Activated B cell treated with CpG ODN at 0.5 μM for 24 hours (primary cell): Measurements from ENCODE around the gene CCR8. TPM values are rescaled to one million over a fixed set of nuclear protein-coding genes. Genes with fewer than 3 reads are reported as not detected.
"Not testable (repeated sequence)": the region's sequence is repeated elsewhere in the genome, so short reads cannot be mapped to it uniquely, and the experiment has no call there.

Experiments used
- ATAC-seq: fragments of 200-7000 bp; cut with Tn5 transposase; one replicate; pipeline ENCODE4 v1.10.0; 2021; ENCODE audit warnings: low read depth, mild to moderate bottlenecking, moderate library complexity
- CTCF ChIA-PET: fragments of 350-600 bp; sonication (Branson Sonifier 250); formaldehyde crosslinking; loops from one replicate; lab custom pipeline; 2021; ENCODE audit warnings: antibody characterized with exemption; lab: Charles Lee
- POLR2A ChIA-PET: fragments of 350-600 bp; sonication (Branson Sonifier 250); formaldehyde crosslinking; loops from one replicate; lab custom pipeline; 2021; ENCODE audit warnings: antibody characterized with exemption; lab: Charles Lee
- DNase-seq: peaks from one replicate; pipeline ENCODE4 v3.0.0; 2022
- H3K27ac Mint-ChIP-seq: one replicate; pipeline ENCODE4 v1.8.0; 2020; ENCODE audit warnings: mixed read lengths
- H3K27me3 Mint-ChIP-seq: one replicate; pipeline ENCODE4 v1.8.0; 2021; ENCODE audit warnings: mixed read lengths
- H3K36me3 Mint-ChIP-seq: one replicate; pipeline ENCODE4 v1.8.0; 2021; ENCODE audit warnings: low read depth, mixed read lengths
- H3K4me1 Mint-ChIP-seq: one replicate; pipeline ENCODE4 v1.8.0; 2021; ENCODE audit warnings: mixed read lengths
- H3K4me3 Mint-ChIP-seq: one replicate; pipeline ENCODE4 v1.8.0; 2020; ENCODE audit warnings: mild to moderate bottlenecking, mixed read lengths
- H3K9me3 Mint-ChIP-seq: one replicate; pipeline ENCODE4 v1.8.0; 2020; ENCODE audit warnings: mixed read lengths
- intact Hi-C: fragments of 100-400 bp; cut with micrococcal nuclease; formaldehyde crosslinking; loops from one replicate; pipeline ENCODE4 v1.15.1; 2024
- total RNA-seq: library from RNA; stranded (reverse); gene quantifications from 2 replicates; pipeline ENCODE4 v1.2.3, GENCODE V29; 2022
- TF ChIP-seq, protein P1 (sequence below): fragments of 200-600 bp; IDR thresholded peaks from one replicate; pipeline ENCODE4 v1.8.0; 2022; ENCODE audit warnings: antibody characterized with exemption, mild to moderate bottlenecking

The CCR8 gene
- total RNA-seq, 1 donor from 2014 or later = not detected

- H3K9me3 Mint-ChIP-seq = no peaks in the 10 kb centered on the region
- no peak for DNase-seq
- CTCF ChIA-PET = no interaction called here
- no peak overlapping the region for H3K4me3 Mint-ChIP-seq
- H3K27me3 Mint-ChIP-seq = no peaks in the 10 kb centered on the region
- intact Hi-C loops = no loop called here
- no peaks in the 10 kb centered on the region for H3K4me1 Mint-ChIP-seq
- no peaks in the 10 kb centered on the region for H3K36me3 Mint-ChIP-seq
- ATAC-seq = no peak
- POLR2A ChIA-PET = no interaction called here
- no peak overlapping the region for H3K27ac Mint-ChIP-seq
- TF ChIP-seq, protein P1, sequence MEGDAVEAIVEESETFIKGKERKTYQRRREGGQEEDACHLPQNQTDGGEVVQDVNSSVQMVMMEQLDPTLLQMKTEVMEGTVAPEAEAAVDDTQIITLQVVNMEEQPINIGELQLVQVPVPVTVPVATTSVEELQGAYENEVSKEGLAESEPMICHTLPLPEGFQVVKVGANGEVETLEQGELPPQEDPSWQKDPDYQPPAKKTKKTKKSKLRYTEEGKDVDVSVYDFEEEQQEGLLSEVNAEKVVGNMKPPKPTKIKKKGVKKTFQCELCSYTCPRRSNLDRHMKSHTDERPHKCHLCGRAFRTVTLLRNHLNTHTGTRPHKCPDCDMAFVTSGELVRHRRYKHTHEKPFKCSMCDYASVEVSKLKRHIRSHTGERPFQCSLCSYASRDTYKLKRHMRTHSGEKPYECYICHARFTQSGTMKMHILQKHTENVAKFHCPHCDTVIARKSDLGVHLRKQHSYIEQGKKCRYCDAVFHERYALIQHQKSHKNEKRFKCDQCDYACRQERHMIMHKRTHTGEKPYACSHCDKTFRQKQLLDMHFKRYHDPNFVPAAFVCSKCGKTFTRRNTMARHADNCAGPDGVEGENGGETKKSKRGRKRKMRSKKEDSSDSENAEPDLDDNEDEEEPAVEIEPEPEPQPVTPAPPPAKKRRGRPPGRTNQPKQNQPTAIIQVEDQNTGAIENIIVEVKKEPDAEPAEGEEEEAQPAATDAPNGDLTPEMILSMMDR = no peak
Observed at GRCh38 chr3:39344746-39345344, 15.3 kb downstream of the CCR8 start.

DNA sequence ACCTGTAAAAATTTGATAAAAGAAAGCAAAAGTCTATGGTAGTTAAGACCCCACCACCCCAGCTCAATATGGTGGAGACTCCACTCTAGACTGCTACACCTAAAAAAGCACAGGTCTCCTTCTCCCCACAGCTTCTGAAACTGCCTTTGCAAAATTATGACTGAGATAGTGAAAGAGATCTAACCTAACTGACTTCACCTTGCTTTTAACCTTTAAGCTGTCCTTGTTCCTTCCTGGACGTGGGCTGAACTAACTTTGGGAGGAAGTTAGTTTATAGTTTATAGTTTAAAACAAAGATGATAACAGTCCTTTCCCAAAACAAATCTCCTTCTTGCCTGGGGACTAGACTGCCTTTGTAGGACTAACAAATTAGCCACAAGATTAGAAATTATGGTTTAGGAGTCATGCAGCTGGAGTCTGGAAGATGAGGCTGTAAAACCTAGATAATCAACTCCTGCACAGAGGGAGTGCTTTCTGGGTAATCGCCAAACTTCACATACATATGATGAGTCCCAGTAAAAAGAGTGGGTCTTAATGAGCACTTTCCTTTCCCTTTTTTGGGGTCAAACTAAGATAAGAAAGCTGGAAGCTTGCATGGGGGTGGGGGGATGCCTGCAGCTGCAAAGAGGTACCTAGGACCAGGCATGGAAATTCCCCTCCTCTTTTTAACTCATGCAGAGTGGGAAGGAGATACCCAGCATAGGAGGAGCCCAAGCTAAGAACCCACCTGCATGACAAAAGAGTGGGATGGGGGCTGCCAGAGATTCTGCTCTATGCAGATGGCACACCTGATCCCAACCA, 17.5 kb downstream of the CCR8 start:
- H3K27me3 Mint-ChIP-seq = no peaks in the 10 kb centered on the region
- H3K27ac Mint-ChIP-seq = no peak overlapping the region
- no peaks in the 10 kb centered on the region for H3K4me1 Mint-ChIP-seq
- no peak for DNase-seq
- ATAC-seq = no peak
- no peaks in the 10 kb centered on the region for H3K36me3 Mint-ChIP-seq
- ChIA-PET POLR2A (no interaction called here), CTCF (no interaction called here)
- H3K9me3 Mint-ChIP-seq = no peaks in the 10 kb centered on the region
- H3K4me3 Mint-ChIP-seq = no peak overlapping the region
- intact Hi-C loops = no loop called here
- TF ChIP-seq, protein P1 = no peak

GRCh38 chr3:39347586-39347876, 18.0 kb downstream of the CCR8 start:
- POLR2A ChIA-PET = no interaction called here
- no peak overlapping the region for H3K4me3 Mint-ChIP-seq
- H3K9me3 Mint-ChIP-seq = no peaks in the 10 kb centered on the region
- intact Hi-C loops = no loop called here
- TF ChIP-seq, protein P1 = no peak
- H3K27ac Mint-ChIP-seq = no peak overlapping the region
- ATAC-seq (no peak), DNase-seq (no peak)
- CTCF ChIA-PET = no interaction called here
- no peaks in the 10 kb centered on the region for H3K4me1 Mint-ChIP-seq
- H3K27me3 Mint-ChIP-seq = no peaks in the 10 kb centered on the region
- H3K36me3 Mint-ChIP-seq = no peaks in the 10 kb centered on the region

- no peak overlapping the region for H3K4me3 Mint-ChIP-seq
- ChIA-PET POLR2A (interaction anchor here (0.6 kb wide), 1 partner anchor 49 kb away, joined by 3 read pairs; no protein-coding TSS in a partner anchor), CTCF (no interaction called here)
- H3K9me3 Mint-ChIP-seq = no peaks in the 10 kb centered on the region
- ATAC-seq (no peak), DNase-seq (no peak)
- intact Hi-C loops = no loop called here
- TF ChIP-seq, protein P1 = no peak
- H3K36me3 Mint-ChIP-seq = no peaks in the 10 kb centered on the region
- no peak overlapping the region for H3K27ac Mint-ChIP-seq
- H3K4me1 Mint-ChIP-seq = no peaks in the 10 kb centered on the region
- no peaks in the 10 kb centered on the region for H3K27me3 Mint-ChIP-seq
Observed at GRCh38 chr3:39349080-39349479, 19.6 kb downstream of the CCR8 start.

GRCh38 chr3:39350714-39351113, 21.2 kb downstream of the CCR8 start:
- CTCF ChIA-PET = no interaction called here
- no peak for ATAC-seq
- Mint-ChIP-seq H3K9me3 (no peaks in the 10 kb centered on the region), H3K4me3 (no peak overlapping the region), H3K4me1 (no peaks in the 10 kb centered on the region), H3K27ac (no peak overlapping the region), H3K36me3 (no peaks in the 10 kb centered on the region), H3K27me3 (no peaks in the 10 kb centered on the region)
- intact Hi-C loops = no loop called here
- no peak for DNase-seq
- TF ChIP-seq, protein P1 = no peak
- POLR2A ChIA-PET = no interaction called here

GRCh38 chr3:39351134-39351533, 21.6 kb downstream of the CCR8 start:
- H3K36me3 Mint-ChIP-seq, CTCF ChIA-PET, POLR2A ChIA-PET, DNase-seq, intact Hi-C loops, ATAC-seq, H3K9me3 Mint-ChIP-seq, H3K4me1 Mint-ChIP-seq, H3K4me3 Mint-ChIP-seq, H3K27ac Mint-ChIP-seq, H3K27me3 Mint-ChIP-seq: not testable (repeated sequence)

- H3K4me3 Mint-ChIP-seq, CTCF ChIA-PET, DNase-seq, POLR2A ChIA-PET, H3K9me3 Mint-ChIP-seq, H3K27ac Mint-ChIP-seq, H3K27me3 Mint-ChIP-seq, H3K36me3 Mint-ChIP-seq, intact Hi-C loops, ATAC-seq, H3K4me1 Mint-ChIP-seq: not testable (repeated sequence)
Observed at GRCh38 chr3:39353168-39353927, 23.8 kb downstream of the CCR8 start.
